Liver (tissue), 9 donors: ENCODE data around the gene IRF9. TPM values are rescaled to one million over a fixed set of nuclear protein-coding genes. Genes with fewer than 3 reads are reported as not detected.

ENCODE experiments used
- DNase-seq: peaks from one replicate; pipeline ENCODE4 v3.0.0-alpha.2; 2017; ENCODE audit warnings: low spot score
- H3K27ac ChIP-seq, 2 donors: one replicate each; pipeline ENCODE4 v1.7.0; 2013; ENCODE audit warnings: inconsistent platforms in 2 of 2, low read length in 2 of 2, control low read depth in 1 of 2, low read depth in 1 of 2, mild to moderate bottlenecking in 1 of 2
- H3K27me3 ChIP-seq, 4 donors: one replicate each; pipeline versions ENCODE4 v1.6.1 to v1.7.0; 2013; ENCODE audit warnings: low read length in 3 of 4, inconsistent platforms in 1 of 4, mild to moderate bottlenecking in 1 of 4, moderate library complexity in 1 of 4; ENCODE audit not compliant: control insufficient read depth in 4 of 4, insufficient read depth in 4 of 4
- H3K36me3 ChIP-seq, 4 donors: one replicate each; pipeline versions ENCODE4 v1.6.1 to v1.7.0; 2013; ENCODE audit warnings: low read length in 3 of 4, mild to moderate bottlenecking in 3 of 4, low read depth in 1 of 4, moderate library complexity in 1 of 4; ENCODE audit not compliant: control insufficient read depth in 4 of 4, insufficient read depth in 3 of 4
- H3K4me1 ChIP-seq, 4 donors: one replicate each; pipeline versions ENCODE4 v1.6.1 to v1.7.0; 2013; ENCODE audit warnings: low read length in 3 of 4, mild to moderate bottlenecking in 3 of 4, moderate library complexity in 1 of 4; ENCODE audit not compliant: control insufficient read depth in 4 of 4, insufficient read depth in 4 of 4
- H3K4me3 ChIP-seq, 3 donors: one replicate each; pipeline versions ENCODE4 v1.6.1 to v1.7.0; 2013; ENCODE audit warnings: low read length in 3 of 3, control low read depth in 1 of 3, low read depth in 1 of 3, mild to moderate bottlenecking in 1 of 3
- H3K9ac ChIP-seq, 2 donors: one replicate each; pipeline ENCODE4 v1.7.0; 2013; ENCODE audit warnings: low read length in 2 of 2, mild to moderate bottlenecking in 2 of 2, moderate library complexity in 2 of 2, control low read depth in 1 of 2, low read depth in 1 of 2
- H3K9me3 ChIP-seq, 4 donors: one replicate each; pipeline versions ENCODE4 v1.6.1 to v1.7.0; 2013; ENCODE audit warnings: low read length in 3 of 4; ENCODE audit not compliant: control insufficient read depth in 4 of 4
- EGR1 ChIP-seq, 2 donors: IDR thresholded peaks; 2 replicates each; pipeline ENCODE4 v1.6.1; 2016 to 2018; ENCODE audit warnings: antibody characterized with exemption in 2 of 2, low read depth in 2 of 2
- FOXA1 ChIP-seq: IDR thresholded peaks from 2 replicates; pipeline ENCODE4 v1.6.1; 2016; ENCODE audit warnings: antibody characterized with exemption
- GABPA ChIP-seq, 2 donors: IDR thresholded peaks in 1 of 2; conservative IDR thresholded peaks in 1 of 2; 2 replicates each; pipeline ENCODE4 v1.6.1; 2016; ENCODE audit warnings: antibody characterized with exemption in 2 of 2, mild to moderate bottlenecking in 1 of 2, moderate library complexity in 1 of 2
- HNF4A ChIP-seq, 2 donors: conservative IDR thresholded peaks; 2 replicates each; pipeline ENCODE4 v1.6.1; 2016; ENCODE audit warnings: antibody characterized with exemption in 2 of 2, mild to moderate bottlenecking in 2 of 2
- HNF4G ChIP-seq: IDR thresholded peaks from 2 replicates; pipeline ENCODE4 v1.6.1; 2016; ENCODE audit warnings: antibody characterized with exemption
- NR2F2 ChIP-seq: IDR thresholded peaks from 2 replicates; pipeline ENCODE4 v1.6.1; 2016; ENCODE audit warnings: antibody characterized with exemption
- SP1 ChIP-seq: IDR thresholded peaks from 2 replicates; pipeline ENCODE4 v1.6.1; 2018; ENCODE audit warnings: antibody characterized with exemption, mild to moderate bottlenecking
- TAF1 ChIP-seq: conservative IDR thresholded peaks from 2 replicates; pipeline ENCODE4 v1.6.1; 2016; ENCODE audit warnings: antibody characterized with exemption, mild to moderate bottlenecking
- WGBS: extraction: QIAGEN DNeasy Blood & Tissue Kit; methylation state at CpG from one replicate; pipeline ENCODE4 v1.1.7; 2013; 5-methylcytosine and 5-hydroxymethylcytosine counted together
- polyA plus RNA-seq, 2 donors: library from polyadenylated mRNA; stranded (reverse) in 1 of 2; unstranded in 1 of 2; fragments of 200-250 nt in 1 of 2; fragments of >200 nt in 1 of 2; fragmentation: Nextera tagmentation in 1 of 2; extraction: Ambion mirVana in 1 of 2; gene quantifications; one replicate each; pipeline versions ENCODE4 v1.2.1 to v1.2.3, GENCODE V29; 2013 to 2015
- total RNA-seq, 2 donors: library from RNA; depleted of rRNA; stranded (reverse); fragments of >200 nt; gene quantifications; one replicate each; pipeline ENCODE4 v1.2.3, GENCODE V29; 2014
- TF ChIP-seq, protein P1 (sequence below): IDR thresholded peaks from 2 replicates; pipeline ENCODE4 v1.6.1; 2016; ENCODE audit warnings: antibody characterized with exemption
- TF ChIP-seq, protein P2 (sequence below): IDR thresholded peaks from 2 replicates; pipeline ENCODE4 v1.6.1; 2016; ENCODE audit warnings: antibody characterized with exemption, mild to moderate bottlenecking
- TF ChIP-seq, protein P3 (sequence below): fragments of 150-350 bp; IDR thresholded peaks from 2 replicates; pipeline ENCODE4 v1.5.1; 2017; ENCODE audit warnings: improper control_type of control experiment, low read depth, low read length; ENCODE audit not compliant: missing input control
- donor health status: healthy.
- donor health status: healthy.
- donor health status: healthy.
- donor health status: healthy.
- donor health status: healthy.

IRF9 gene
- total and polyA plus RNA-seq, 4 donors = 37.9 to 60.9 (median 51.0) TPM

DNA sequence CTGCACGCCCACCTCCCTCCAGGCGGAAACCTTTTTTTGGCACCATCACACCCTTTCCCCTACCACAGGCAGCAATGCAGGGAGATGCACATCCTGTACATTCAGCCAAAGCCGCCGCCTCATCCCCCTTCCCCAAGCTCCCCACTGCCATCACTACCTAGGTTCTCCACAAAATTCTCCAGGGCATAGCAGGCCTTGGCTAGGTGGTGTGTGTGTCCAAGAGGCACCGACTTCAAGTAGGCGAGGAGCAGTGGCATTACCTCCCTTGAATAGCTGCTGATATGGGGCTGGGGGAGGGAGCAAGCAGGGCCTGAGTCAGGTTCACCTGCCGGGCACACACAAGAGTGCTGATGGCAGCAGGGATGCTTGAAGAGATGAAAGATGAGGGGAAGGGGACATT is 24.0 kb downstream of the IRF9 start:
- H3K4me1 ChIP-seq = peaks cover 5 to 26% (median 14%) of the 10 kb centered on the region in 4 donors
- no peak for TF ChIP-seq SP1
- TF ChIP-seq EGR1 (IDR thresholded peaks at IDR 0.05; ENCODE audit: low read depth in 2 of 2) = no peak
- no peak for TF ChIP-seq NR2F2
- no peak overlapping the region for H3K27ac ChIP-seq
- H3K4me3 ChIP-seq = no peak overlapping the region
- peaks cover 15 to 61% (median 21%) of the 10 kb centered on the region in 4 donors for H3K36me3 ChIP-seq
- H3K9me3 ChIP-seq = no peaks in the 10 kb centered on the region
- WGBS = 95% methylated on average over 7 of the region's 7 CpGs
- H3K9ac ChIP-seq = no peak overlapping the region
- H3K27me3 ChIP-seq = no peaks in the 10 kb centered on the region
- DNase-seq = no peak

DNA sequence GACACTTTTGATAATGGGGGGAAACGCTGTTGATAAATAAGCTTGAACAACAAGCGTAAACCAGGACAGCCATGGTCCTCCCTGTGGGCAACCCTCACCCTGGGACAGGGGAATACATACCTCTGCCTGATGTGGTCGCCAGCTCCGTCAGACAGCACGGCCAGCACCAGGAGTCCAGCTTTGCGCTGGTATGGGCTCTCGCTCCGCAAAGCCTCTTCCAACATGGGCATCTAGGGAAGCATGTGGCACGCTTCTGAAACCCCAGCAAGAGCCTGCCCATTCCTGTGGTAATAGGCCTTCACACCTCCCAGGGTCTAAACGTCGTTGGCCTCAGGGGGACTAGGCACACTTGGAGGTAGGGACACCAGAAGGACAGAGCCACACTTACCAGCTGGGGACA is 24.7 kb downstream of the IRF9 start:
- TF ChIP-seq, protein P1, sequence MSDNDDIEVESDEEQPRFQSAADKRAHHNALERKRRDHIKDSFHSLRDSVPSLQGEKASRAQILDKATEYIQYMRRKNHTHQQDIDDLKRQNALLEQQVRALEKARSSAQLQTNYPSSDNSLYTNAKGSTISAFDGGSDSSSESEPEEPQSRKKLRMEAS = no peak
- TF ChIP-seq HNF4G (no peak), GABPA (IDR thresholded peaks at IDR 0.05 in 1 of 2, conservative IDR thresholded peaks at IDR 0.05 in 1 of 2) (no peak), TAF1 (no peak), HNF4A (conservative IDR thresholded peaks at IDR 0.05) (no peak), FOXA1 (no peak)
- TF ChIP-seq, protein P2, sequence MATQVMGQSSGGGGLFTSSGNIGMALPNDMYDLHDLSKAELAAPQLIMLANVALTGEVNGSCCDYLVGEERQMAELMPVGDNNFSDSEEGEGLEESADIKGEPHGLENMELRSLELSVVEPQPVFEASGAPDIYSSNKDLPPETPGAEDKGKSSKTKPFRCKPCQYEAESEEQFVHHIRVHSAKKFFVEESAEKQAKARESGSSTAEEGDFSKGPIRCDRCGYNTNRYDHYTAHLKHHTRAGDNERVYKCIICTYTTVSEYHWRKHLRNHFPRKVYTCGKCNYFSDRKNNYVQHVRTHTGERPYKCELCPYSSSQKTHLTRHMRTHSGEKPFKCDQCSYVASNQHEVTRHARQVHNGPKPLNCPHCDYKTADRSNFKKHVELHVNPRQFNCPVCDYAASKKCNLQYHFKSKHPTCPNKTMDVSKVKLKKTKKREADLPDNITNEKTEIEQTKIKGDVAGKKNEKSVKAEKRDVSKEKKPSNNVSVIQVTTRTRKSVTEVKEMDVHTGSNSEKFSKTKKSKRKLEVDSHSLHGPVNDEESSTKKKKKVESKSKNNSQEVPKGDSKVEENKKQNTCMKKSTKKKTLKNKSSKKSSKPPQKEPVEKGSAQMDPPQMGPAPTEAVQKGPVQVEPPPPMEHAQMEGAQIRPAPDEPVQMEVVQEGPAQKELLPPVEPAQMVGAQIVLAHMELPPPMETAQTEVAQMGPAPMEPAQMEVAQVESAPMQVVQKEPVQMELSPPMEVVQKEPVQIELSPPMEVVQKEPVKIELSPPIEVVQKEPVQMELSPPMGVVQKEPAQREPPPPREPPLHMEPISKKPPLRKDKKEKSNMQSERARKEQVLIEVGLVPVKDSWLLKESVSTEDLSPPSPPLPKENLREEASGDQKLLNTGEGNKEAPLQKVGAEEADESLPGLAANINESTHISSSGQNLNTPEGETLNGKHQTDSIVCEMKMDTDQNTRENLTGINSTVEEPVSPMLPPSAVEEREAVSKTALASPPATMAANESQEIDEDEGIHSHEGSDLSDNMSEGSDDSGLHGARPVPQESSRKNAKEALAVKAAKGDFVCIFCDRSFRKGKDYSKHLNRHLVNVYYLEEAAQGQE = no peak
- 94% methylated on average over 11 of the region's 11 CpGs for WGBS
- Histone ChIP-seq H3K27me3 (no peaks in the 10 kb centered on the region), H3K4me3 (no peak overlapping the region), H3K9me3 (no peaks in the 10 kb centered on the region), H3K4me1 (peaks cover 5 to 19% (median 11%) of the 10 kb centered on the region in 4 donors), H3K9ac (no peak overlapping the region), H3K27ac (no peak overlapping the region), H3K36me3 (peaks cover 15 to 60% (median 20%) of the 10 kb centered on the region in 4 donors)
- DNase-seq = no peak

DNA sequence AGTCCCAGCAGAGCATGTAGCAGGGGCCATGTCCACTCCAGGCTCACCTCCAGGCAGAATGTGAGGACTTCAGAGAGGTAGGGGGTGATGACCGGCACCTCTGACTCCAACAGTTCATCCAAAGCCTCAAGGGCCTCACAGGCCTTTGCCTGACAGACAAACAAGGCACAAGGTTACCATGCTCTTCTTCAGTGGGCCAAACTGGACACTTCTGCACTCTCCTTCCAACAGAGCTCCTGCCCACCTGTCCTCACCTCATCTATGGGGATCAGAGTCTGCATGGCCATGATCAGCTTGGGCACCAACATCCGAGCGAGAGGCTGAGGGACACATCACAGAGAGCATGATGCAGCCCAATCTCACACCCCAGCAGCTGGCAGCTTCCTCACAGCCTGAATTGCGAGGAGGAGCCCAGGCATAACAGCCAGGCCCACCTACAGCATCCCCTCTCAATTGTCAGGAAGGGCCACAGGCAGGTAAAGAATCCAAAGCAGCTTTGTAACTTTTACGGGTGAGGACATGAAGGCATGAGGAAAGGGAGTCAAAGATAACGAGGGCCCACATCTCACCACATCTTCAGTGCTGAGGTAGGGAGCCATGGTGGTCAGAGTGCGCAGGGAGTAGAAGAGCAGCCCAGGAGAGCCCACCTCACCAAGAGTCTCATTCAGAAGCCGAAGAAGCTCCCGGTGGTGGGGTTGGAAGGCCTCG is 25.9 kb downstream of the IRF9 start:
- TF ChIP-seq HNF4A (conservative IDR thresholded peaks at IDR 0.05) = no peak
- TF ChIP-seq, protein P1 = no peak
- TF ChIP-seq, protein P3, sequence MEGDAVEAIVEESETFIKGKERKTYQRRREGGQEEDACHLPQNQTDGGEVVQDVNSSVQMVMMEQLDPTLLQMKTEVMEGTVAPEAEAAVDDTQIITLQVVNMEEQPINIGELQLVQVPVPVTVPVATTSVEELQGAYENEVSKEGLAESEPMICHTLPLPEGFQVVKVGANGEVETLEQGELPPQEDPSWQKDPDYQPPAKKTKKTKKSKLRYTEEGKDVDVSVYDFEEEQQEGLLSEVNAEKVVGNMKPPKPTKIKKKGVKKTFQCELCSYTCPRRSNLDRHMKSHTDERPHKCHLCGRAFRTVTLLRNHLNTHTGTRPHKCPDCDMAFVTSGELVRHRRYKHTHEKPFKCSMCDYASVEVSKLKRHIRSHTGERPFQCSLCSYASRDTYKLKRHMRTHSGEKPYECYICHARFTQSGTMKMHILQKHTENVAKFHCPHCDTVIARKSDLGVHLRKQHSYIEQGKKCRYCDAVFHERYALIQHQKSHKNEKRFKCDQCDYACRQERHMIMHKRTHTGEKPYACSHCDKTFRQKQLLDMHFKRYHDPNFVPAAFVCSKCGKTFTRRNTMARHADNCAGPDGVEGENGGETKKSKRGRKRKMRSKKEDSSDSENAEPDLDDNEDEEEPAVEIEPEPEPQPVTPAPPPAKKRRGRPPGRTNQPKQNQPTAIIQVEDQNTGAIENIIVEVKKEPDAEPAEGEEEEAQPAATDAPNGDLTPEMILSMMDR = no peak
- no peak overlapping the region for H3K27ac ChIP-seq
- 95% methylated on average over 10 of the region's 10 CpGs for WGBS
- H3K4me3 ChIP-seq = no peak overlapping the region
- no peaks in the 10 kb centered on the region for H3K27me3 ChIP-seq
- peaks cover 10 to 50% (median 19%) of the 10 kb centered on the region in 4 donors for H3K36me3 ChIP-seq
- H3K9me3 ChIP-seq = no peaks in the 10 kb centered on the region
- no peak for DNase-seq
- H3K9ac ChIP-seq = no peak overlapping the region
- H3K4me1 ChIP-seq = peaks cover 5 to 19% (median 10%) of the 10 kb centered on the region in 4 donors
